HG03342 (cell line): Measurements from ENCODE around the gene SEL1L3.
"Not testable (repeated sequence)": the region's sequence is repeated elsewhere in the genome, so short reads cannot be mapped to it uniquely, and the experiment has no call there.

Experiments
- ATAC-seq: cut with Tn5 transposase; IDR thresholded peaks from one replicate; pipeline ENCODE4 v1.9.1; 2021; ENCODE audit warnings: mild to moderate bottlenecking, moderate library complexity; ENCODE audit not compliant: unreplicated experiment

SEL1L3 gene

GRCh38 chr4:25879991-25880651, 17.3 kb upstream of the SEL1L3 start:
- ATAC-seq, result peak; percentile 69

GRCh38 chr4:25879587-25879986, 16.8 kb upstream of the SEL1L3 start:
- ATAC-seq, result no peak

DNA sequence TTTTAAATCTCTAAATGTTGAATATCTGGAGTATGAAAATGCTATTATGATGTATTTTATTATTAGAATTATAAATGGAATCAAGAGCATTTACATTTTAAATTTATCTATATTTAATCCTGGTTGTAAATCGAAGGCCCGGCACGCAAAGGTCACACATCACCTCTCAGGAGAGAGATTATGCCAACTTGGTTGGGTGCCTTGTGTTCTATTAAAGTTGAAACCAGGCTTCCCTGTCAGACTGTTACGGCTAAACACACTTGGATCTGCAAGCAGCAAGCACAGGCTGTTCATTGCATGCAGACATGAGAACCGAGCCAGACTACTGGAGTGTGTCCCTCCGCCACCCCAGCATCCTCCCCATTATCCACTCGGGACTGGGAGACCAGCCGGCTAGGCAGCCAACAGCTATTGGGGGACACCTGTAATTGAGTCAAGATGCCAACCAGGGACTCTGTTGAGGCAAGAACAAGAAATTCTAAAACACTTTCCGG, 16.4 kb upstream of the SEL1L3 start:
- ATAC-seq, result no peak

DNA sequence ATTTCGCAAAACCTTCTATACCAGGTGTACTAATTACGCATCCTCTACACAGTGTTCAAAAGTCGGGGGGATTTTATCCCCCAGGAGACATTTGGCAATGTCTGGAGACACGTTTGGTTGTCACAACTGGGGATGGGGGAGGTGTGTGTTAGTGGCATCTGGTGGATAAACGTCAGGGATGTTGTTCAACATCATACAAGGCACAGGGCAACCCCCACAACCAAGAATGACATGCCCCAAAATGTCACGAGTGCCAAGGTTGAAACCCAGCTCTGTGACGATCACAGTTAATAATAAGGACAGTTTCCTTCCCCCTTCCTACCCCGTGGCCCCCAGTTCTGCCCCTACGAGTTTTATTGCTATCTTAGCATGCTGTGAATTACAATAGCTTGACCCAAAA, 15.9 kb upstream of the SEL1L3 start:
- ATAC-seq, result no peak

- ATAC-seq, result peak; percentile 42
Observed at GRCh38 chr4:25875281-25875745, 12.5 kb upstream of the SEL1L3 start.

DNA sequence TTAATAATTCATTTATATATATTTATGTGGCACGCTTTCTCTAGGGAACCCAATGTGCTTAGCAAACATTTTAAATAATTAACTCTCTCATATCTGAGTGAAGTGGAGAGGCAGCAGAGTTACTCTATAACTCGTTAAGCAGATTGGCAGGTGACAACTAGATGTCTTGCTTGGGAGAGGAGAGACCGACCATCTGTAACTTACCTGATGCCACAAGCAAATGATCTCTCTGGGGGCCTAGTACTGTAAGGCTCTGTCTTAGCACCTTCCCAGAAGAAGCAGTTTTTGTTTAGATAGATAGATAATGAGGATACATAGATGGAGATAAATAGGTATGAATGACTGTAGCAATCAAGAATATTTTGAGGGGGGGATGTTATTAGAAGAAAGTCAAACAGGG, 11.9 kb upstream of the SEL1L3 start:
- peak; percentile 52 for ATAC-seq

GRCh38 chr4:25873632-25874129, 10.9 kb upstream of the SEL1L3 start:
- ATAC-seq, result no peak

GRCh38 chr4:25872851-25873631, 10.3 kb upstream of the SEL1L3 start:
- ATAC-seq, result no peak

GRCh38 chr4:25870081-25870480, 7.3 kb upstream of the SEL1L3 start:
- ATAC-seq, result no peak

DNA sequence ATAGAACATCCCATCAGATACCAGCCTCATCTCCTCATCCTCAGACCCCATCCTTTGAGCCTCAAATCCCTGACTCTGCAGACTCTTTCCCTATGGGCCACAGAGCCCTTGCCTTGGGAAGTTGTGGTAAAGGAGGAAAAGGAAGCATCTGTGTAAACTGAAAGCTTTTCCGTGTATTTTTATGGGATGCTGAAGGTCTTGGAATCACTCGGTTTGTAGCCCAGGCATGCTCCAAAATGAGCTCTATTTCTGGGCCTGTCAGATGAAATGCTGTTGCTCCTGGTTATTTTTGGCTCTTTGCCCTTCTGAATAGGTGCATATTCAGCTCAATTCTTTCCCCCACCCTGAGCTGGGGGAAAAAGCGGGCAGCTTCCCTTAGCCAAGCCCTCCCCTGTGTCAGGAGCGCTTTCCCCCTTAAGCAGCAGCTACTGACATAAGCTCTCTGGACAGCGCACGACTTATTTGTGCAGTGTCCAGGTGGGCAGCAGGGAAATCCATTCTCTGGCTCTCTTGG, 5.0 kb upstream of the SEL1L3 start:
- no peak for ATAC-seq

DNA sequence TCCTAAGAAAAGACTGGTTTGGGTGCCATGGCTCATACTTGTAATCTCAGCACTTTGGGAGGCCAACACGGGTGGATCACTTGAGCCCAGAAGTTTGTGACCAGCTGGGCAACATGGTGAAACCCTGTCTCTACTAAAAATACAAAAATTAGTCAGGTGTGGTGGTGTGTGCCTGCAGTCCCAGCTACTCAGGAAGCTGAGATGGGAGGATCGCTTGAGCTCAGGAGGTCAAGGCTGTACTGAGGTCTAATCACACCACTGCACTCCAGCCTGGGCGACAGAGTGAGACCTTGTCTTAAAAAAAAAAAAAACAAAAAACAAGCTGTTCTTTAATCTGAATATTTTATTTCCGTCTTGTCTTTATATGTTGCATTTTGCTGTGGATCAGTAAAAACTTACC, 3.6 kb upstream of the SEL1L3 start:
- not testable (repeated sequence) for ATAC-seq

DNA sequence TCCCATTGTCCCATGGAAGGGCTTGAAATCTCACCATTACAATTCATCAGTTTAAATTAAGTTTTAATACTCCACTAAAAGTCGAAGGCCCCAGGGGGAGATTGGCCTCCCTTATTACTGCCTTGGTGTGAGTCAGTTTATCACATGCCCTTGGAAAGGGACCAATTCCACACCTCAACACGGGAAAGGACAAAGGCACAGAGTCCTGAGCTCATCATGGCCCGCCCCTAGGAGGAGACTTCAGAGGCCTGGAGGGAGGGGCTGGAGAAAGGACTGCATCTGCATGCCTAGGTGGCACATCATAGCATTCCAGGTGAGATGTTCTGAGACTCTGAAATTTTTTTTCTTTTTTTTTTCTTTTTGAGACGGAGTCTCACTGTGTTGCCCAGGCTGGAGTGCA, 2.8 kb upstream of the SEL1L3 start:
- no peak for ATAC-seq

DNA sequence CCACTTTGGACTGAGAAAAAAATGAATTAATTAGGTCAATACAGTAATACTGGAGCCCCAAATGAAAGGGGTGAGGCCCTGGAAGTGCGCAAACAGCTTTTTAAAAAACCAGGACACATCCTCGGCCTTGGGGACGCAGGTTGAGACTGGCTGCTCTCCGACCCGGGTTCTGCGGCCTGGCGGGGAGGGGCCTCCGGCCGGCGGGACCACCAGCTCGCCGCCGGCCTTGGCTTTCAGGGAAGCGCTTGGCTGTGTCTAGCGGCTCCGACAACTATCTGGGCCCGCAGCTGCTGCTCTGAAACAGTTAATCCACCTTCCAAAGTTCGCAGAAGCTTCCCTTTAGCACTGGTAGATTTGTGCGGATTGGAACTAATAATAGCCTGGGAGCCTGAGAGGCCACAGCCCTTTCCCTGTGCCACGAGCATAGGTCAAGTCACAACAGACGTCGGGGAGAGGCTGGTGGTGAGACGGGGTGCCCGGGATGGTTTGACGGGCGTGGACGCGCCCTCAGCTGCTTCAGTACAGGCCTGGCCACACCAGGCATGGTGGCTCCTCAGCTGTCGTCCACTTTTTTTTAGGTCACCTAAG, 1.1 kb upstream of the SEL1L3 start:
- ATAC-seq, result no peak

- no peak for ATAC-seq
Observed at GRCh38 chr4:25863347-25863784, 578 bp upstream of the SEL1L3 start.

DNA sequence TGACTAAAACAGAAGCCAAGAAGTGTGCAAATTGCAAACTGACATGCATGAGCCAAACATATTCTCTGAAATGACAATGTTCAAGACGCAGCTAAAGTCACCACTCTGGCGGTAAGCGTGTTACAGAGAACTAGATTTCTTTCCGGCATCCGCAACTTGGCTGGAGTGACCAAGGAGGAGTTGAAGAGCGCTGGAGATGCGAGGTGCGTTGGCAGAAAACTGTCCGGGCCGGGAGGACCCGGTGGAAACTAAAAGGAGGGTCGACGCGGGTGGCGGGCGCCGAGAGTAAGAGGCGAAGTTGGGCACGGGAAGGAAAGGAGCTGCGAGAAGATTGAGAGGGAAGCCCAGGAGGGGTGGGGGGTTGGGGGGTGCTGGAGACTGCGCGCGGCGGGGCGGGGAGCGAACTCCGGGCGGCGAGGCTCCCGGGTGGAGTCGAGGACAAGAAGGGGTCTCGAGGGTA, 807 bp downstream of the SEL1L3 start:
- peak; percentile 5 for ATAC-seq

DNA sequence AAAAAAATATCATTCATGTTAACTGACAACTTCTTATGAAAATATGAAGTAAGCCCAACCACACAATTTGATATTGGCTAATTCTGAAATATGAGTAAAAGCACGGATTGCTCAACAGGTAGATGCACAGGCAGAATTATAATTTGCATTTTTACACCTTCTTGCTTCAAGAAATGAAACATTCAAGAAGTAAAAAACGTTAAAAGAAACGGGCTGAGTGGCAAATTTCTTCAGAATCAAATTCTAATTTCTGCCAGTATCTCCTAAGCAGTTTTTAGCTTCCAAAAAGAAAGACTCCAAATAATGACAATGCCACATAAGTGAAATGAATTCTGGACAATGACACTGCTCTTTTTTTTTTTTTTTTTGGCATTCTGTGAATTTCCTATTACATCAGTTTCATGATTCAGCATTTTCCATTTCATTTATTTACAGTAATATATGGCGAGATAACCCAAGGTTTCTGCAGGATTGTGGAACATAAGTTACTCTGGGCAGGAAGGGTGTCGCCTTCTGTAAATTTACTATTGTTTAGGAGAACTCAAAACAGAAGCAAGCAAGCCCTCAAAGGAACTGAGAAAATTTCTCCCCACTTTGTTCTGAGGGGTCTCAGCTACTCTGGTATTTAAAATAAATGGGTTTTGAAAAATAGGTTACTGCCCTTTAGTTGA, 1.4 kb downstream of the SEL1L3 start:
- ATAC-seq, result no peak

GRCh38 chr4:25860586-25861279, 2.1 kb downstream of the SEL1L3 start:
- ATAC-seq, result no peak

DNA sequence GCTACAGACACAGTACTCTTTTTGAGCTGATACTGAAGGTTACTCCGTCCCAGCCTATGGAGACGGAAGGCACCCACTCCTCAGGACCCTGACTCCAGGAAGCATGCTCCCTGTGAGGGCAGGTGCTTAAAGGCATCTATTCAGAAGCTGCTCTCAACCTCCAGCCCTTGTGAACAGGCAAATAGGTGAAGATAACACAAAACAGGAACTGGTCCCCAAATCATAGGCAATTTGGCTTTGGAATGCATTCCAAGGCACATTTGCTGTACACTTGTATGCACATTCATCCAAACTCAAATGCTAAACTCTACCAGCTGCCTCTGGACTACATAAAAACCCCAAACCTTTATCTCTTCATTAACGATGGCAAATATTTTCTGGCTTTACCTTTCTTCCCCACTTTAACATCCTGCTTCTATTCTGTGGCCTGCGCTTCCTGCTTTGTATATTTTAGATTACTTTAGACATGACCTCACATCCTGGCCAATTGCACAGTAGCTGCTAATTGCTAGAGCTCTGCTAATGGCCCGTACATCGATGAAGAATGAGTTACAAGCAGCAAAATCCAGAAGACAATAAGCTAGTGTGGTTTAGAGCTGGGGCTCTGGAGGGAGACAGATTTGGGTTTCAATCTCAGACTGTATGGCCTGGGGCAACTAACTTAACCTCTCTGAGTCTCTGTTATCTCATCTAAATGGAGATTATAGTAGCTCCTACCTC, 3.2 kb downstream of the SEL1L3 start:
- ATAC-seq, result no peak

- no peak for ATAC-seq
Observed at GRCh38 chr4:25857851-25858400, 4.9 kb downstream of the SEL1L3 start.
